Calu3 (cell line): ENCODE results near the gene NKX1-2. TPM values are rescaled to one million over a fixed set of nuclear protein-coding genes. Genes with fewer than 3 reads are reported as not detected.

Experiments used
- BruUV-seq: library from RNA; stranded (reverse); fragments of 400-500 nt; replicated peaks from 2 replicates; lab custom pipeline; 2021; lab: Mats Ljungman, UMichigan
- CTCF ChIA-PET: fragments of 300-600 bp; sonication (Branson Sonifier 250); formaldehyde crosslinking; loops from one replicate; lab custom pipeline; 2022; ENCODE audit warnings: antibody characterized with exemption; lab: Charles Lee
- DNase-seq: peaks from one replicate; pipeline ENCODE4 v3.0.0; 2022
- H3K27ac Mint-ChIP-seq: one replicate; pipeline ENCODE4 v1.8.0; 2022; ENCODE audit warnings: mixed read lengths; ENCODE audit not compliant: unreplicated experiment
- H3K27me3 Mint-ChIP-seq: one replicate; pipeline ENCODE4 v1.8.0; 2022; ENCODE audit warnings: mixed read lengths; ENCODE audit not compliant: unreplicated experiment
- H3K36me3 Mint-ChIP-seq: one replicate; pipeline ENCODE4 v1.8.0; 2022; ENCODE audit warnings: mild to moderate bottlenecking, moderate library complexity, mixed read lengths; ENCODE audit not compliant: insufficient read depth, unreplicated experiment
- H3K4me1 Mint-ChIP-seq: one replicate; pipeline ENCODE4 v1.8.0; 2022; ENCODE audit warnings: mild to moderate bottlenecking, low read depth, mixed read lengths; ENCODE audit not compliant: unreplicated experiment
- H3K4me3 Mint-ChIP-seq: one replicate; pipeline ENCODE4 v1.8.0; 2022; ENCODE audit warnings: mild to moderate bottlenecking, low read depth, moderate library complexity, mixed read lengths; ENCODE audit not compliant: unreplicated experiment
- H3K9me3 Mint-ChIP-seq: one replicate; pipeline ENCODE4 v1.8.0; 2022; ENCODE audit warnings: low read depth, mixed read lengths; ENCODE audit not compliant: unreplicated experiment
- intact Hi-C: fragments of 100-400 bp; cut with micrococcal nuclease; formaldehyde crosslinking; loops from one replicate; pipeline ENCODE4 v1.10.0; 2022; ENCODE audit not compliant: unreplicated experiment
- total RNA-seq: library from RNA; stranded (reverse); gene quantifications from 2 replicates; pipeline ENCODE4 v1.2.3, GENCODE V29; 2022
- TF ChIP-seq, protein P1 (sequence below): fragments of 200-600 bp; IDR thresholded peaks from one replicate; pipeline ENCODE4 v1.8.0; 2022; ENCODE audit warnings: antibody characterized with exemption; ENCODE audit not compliant: unreplicated experiment

The NKX1-2 gene
- total RNA-seq, 1 experiment from 2014 or later: not detected

DNA sequence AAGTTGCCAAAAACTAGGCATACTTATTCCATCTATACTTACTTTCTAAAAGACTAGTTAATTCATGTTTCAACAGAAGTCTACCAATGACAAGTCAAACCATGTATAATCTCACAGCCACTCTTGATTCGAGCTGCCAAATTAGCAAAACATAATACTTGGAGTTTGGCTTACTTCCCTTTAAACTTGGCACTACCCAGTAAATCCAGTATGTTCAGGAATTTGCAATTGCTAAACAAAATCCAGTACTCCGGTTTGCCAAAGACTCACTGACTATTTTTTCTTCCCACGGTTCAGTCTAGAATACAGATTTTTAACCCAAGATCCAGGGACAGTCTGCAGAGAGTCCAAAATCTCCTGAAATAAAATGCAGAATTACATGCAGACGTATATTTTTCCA is 35.8 kb downstream of the NKX1-2 start:
- peaks cover 16% of the 10 kb centered on the region for H3K36me3 Mint-ChIP-seq
- no peak overlapping the region for H3K4me3 Mint-ChIP-seq
- no peaks in the 10 kb centered on the region for H3K4me1 Mint-ChIP-seq
- H3K9me3 Mint-ChIP-seq: no peaks in the 10 kb centered on the region
- no peak for DNase-seq
- CTCF ChIA-PET: no interaction called here
- BruUV-seq: no TSS peak
- intact Hi-C loops: no loop called here
- no peaks in the 10 kb centered on the region for H3K27me3 Mint-ChIP-seq
- H3K27ac Mint-ChIP-seq: no peak overlapping the region
- TF ChIP-seq, protein P1, sequence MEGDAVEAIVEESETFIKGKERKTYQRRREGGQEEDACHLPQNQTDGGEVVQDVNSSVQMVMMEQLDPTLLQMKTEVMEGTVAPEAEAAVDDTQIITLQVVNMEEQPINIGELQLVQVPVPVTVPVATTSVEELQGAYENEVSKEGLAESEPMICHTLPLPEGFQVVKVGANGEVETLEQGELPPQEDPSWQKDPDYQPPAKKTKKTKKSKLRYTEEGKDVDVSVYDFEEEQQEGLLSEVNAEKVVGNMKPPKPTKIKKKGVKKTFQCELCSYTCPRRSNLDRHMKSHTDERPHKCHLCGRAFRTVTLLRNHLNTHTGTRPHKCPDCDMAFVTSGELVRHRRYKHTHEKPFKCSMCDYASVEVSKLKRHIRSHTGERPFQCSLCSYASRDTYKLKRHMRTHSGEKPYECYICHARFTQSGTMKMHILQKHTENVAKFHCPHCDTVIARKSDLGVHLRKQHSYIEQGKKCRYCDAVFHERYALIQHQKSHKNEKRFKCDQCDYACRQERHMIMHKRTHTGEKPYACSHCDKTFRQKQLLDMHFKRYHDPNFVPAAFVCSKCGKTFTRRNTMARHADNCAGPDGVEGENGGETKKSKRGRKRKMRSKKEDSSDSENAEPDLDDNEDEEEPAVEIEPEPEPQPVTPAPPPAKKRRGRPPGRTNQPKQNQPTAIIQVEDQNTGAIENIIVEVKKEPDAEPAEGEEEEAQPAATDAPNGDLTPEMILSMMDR: no peak

DNA sequence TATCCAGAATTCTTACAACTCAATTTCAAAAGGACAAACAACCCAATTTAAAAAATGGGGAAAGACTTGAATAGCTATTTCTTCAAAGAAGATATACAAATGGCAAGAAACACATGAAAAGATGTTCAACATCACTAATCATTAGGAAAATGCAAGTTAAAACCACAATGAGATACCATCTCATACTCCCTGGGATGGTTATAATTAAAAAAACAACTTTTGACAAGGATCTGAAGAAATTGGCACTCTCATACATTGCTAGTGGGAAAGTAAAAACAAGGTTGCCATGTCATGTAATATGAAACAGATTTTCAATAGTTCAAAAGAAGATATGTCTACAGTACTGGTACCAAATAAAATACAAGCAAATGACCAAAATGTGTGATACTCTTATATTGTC is 40.1 kb downstream of the NKX1-2 start:
- Mint-ChIP-seq H3K4me3 (no peak overlapping the region), H3K36me3 (peaks cover 14% of the 10 kb centered on the region), H3K27ac (no peak overlapping the region), H3K4me1 (peaks cover 9% of the 10 kb centered on the region), H3K27me3 (no peaks in the 10 kb centered on the region), H3K9me3 (no peaks in the 10 kb centered on the region)
- CTCF ChIA-PET: interaction anchor here (0.5 to 0.9 kb wide), 2 partner anchors 9 to 17 kb away, joined by 3 read pairs; partner anchors contain the start of gene OAT
- BruUV-seq: no TSS peak
- no peak for DNase-seq
- TF ChIP-seq, protein P1: no peak
- intact Hi-C loops: no loop called here

DNA sequence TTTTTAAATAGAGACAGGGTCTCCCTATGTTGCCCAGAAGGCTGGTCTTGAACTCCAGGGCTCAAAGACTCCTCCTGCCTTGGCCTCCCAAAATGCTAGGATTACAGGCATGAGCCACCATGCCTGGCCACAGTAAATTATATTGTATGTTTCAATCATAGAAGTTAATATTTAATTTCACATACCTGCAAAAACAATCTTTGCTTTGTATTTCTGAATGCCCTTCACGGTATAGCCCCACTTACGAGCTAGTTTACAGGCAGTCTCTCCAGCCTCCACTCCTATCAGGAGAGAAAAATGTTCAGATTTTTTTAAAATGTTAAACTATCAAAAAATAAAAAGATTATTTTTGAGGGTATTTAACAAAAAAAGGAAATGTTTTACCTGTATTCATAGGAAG is 41.5 kb downstream of the NKX1-2 start:
- CTCF ChIA-PET: no interaction called here
- BruUV-seq: no TSS peak
- intact Hi-C loops: no loop called here
- H3K4me1 Mint-ChIP-seq: peaks cover 9% of the 10 kb centered on the region
- no peak overlapping the region for H3K4me3 Mint-ChIP-seq
- peaks cover 14% of the 10 kb centered on the region for H3K36me3 Mint-ChIP-seq
- H3K27ac Mint-ChIP-seq: no peak overlapping the region
- no peaks in the 10 kb centered on the region for H3K27me3 Mint-ChIP-seq
- no peak for DNase-seq
- TF ChIP-seq, protein P1: no peak
- no peaks in the 10 kb centered on the region for H3K9me3 Mint-ChIP-seq

DNA sequence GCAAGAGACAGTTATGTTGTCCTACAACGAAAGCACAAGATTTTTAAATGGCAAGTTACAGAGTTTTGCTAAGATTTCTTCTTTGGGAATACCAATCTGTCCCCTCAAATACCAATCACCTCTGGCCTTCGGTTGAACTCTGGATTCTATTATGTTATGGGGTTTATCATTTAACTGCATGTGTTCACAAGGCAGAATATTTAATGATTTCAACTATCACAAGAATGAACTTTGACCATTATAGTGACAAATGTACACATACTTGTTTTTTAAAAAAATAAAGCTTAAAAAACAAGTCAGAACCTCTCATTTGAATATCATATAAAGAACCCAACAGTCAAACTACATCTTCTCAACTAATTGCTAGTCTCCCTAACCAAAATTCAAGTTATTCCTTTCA is 42.4 kb downstream of the NKX1-2 start:
- no peak overlapping the region for H3K4me3 Mint-ChIP-seq
- no peaks in the 10 kb centered on the region for H3K27me3 Mint-ChIP-seq
- CTCF ChIA-PET: interaction anchor here (0.6 kb wide), 1 partner anchor 825 kb away, joined by 3 read pairs; no protein-coding TSS in a partner anchor
- H3K27ac Mint-ChIP-seq: no peak overlapping the region
- peaks cover 9% of the 10 kb centered on the region for H3K4me1 Mint-ChIP-seq
- peaks cover 14% of the 10 kb centered on the region for H3K36me3 Mint-ChIP-seq
- no peak for DNase-seq
- no peaks in the 10 kb centered on the region for H3K9me3 Mint-ChIP-seq
- intact Hi-C loops: no loop called here
- BruUV-seq: no TSS peak
- TF ChIP-seq, protein P1: no peak
